Neural cell (in vitro differentiated cells): ENCODE data around the gene TLE2.

Source experiments
- EZH2 ChIP-seq: fragments of 200-600, 300-800 bp; shearing (Covaris generic), sonication (generic); IDR thresholded peaks from 2 replicates; pipeline ENCODE4 v1.6.1; 2014; ENCODE audit warnings: antibody characterized with exemption, low read length, borderline replicate concordance, mild to moderate bottlenecking; ENCODE audit not compliant: insufficient read depth, poor library complexity, severe bottlenecking
- RAD21 ChIP-seq: fragments of 450-650 bp; conservative IDR thresholded peaks from 2 replicates; pipeline ENCODE4 v1.6.1; 2014; ENCODE audit warnings: antibody characterized with exemption, mild to moderate bottlenecking, moderate library complexity
- TF ChIP-seq, protein P1 (sequence below): fragments of 450-650 bp; IDR thresholded peaks from 2 replicates; pipeline ENCODE4 v1.5.1; 2014; ENCODE audit warnings: antibody characterized with exemption, mild to moderate bottlenecking, moderate library complexity; ENCODE audit not compliant: poor library complexity, severe bottlenecking

DNA sequence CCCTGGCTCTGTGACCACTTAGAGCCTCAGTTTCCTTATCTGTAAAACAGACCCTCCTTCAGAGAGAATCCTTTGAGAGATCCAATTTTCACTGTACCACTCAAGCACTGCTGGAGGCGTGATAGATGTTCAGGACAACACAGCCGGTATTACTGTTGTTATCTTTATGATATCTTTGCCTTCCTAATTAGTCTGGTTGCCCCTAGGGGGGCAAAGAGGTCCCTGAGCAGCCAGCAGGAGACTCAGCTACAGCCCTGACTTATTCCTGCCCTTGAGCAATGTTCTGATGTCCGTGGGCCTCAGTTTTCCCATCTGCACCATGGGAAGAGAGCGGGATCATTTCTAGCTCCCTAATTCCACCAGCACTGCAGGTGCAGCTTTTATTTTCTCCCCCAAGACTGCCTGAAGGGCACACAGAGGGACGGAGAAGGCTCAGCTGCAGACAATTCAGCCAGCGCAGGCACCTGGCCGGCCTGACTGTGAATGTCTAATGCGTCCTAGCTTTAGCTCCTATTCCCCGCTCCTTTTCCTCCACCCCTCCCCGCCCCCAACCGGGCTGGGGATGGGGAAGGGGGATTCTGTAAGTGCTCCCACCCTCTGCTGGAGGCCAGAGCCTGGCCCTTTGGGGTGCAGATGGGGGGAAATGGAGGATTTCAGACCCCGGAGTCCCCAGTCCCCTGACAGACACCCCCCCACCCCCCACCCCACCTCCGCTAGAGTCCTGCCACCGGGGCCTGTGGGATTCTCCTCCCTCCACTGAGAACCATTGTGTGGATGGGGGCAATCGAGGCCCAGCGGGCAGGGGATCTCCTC is 17.0 kb upstream of the TLE2 start:
- TF ChIP-seq, protein P1, sequence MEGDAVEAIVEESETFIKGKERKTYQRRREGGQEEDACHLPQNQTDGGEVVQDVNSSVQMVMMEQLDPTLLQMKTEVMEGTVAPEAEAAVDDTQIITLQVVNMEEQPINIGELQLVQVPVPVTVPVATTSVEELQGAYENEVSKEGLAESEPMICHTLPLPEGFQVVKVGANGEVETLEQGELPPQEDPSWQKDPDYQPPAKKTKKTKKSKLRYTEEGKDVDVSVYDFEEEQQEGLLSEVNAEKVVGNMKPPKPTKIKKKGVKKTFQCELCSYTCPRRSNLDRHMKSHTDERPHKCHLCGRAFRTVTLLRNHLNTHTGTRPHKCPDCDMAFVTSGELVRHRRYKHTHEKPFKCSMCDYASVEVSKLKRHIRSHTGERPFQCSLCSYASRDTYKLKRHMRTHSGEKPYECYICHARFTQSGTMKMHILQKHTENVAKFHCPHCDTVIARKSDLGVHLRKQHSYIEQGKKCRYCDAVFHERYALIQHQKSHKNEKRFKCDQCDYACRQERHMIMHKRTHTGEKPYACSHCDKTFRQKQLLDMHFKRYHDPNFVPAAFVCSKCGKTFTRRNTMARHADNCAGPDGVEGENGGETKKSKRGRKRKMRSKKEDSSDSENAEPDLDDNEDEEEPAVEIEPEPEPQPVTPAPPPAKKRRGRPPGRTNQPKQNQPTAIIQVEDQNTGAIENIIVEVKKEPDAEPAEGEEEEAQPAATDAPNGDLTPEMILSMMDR: no peak
- TF ChIP-seq EZH2: no peak
- TF ChIP-seq RAD21: no peak
